Vagina (tissue), 2 donors: Measurements from ENCODE around the gene ELAVL1.

Experiments used
- CTCF ChIP-seq, 3 experiments: fragments of 450-650 bp in 2 of 3; fragments of 200-600 bp in 1 of 3; sonication (generic) in 1 of 3; IDR thresholded peaks; one replicate each; pipeline ENCODE4 v1.5.1; 2017 to 2019; ENCODE audit warnings: antibody characterized with exemption in 3 of 3, mild to moderate bottlenecking in 2 of 3, moderate library complexity in 2 of 3
- POLR2A ChIP-seq, 2 donors: fragments of 450-650 bp; IDR thresholded peaks; one replicate each; pipeline ENCODE4 v1.6.1; 2017; ENCODE audit warnings: antibody characterized with exemption in 2 of 2, mild to moderate bottlenecking in 2 of 2, moderate library complexity in 2 of 2
- POLR2AphosphoS5 ChIP-seq, 2 donors: sonication (generic); formaldehyde crosslinking; IDR thresholded peaks; one replicate each; pipeline ENCODE4 v1.9.0; 2017; ENCODE audit warnings: antibody characterized with exemption in 2 of 2, mild to moderate bottlenecking in 2 of 2, low read depth in 1 of 2; ENCODE audit not compliant: insufficient read depth in 1 of 2

GRCh38 chr19:7996883-7997282, 8.6 kb downstream of the ELAVL1 start:
- TF ChIP-seq POLR2A (IDR thresholded peaks at IDR 0.05) = no peak
- no peak for TF ChIP-seq CTCF (IDR thresholded peaks at IDR 0.05)
- no peak for TF ChIP-seq POLR2AphosphoS5 (IDR thresholded peaks at IDR 0.05; ENCODE audit: insufficient read depth in 1 of 2, low read depth in 1 of 2)
